DMS153 treated with DMSO at 0.1 percent for 48 hours (cell line): ENCODE measurements around the gene FRRS1L.

Experiments
- DNase-seq: peaks from one replicate; lab custom pipeline; 2025; ENCODE audit not compliant: unreplicated experiment; lab: John Stamatoyannopoulos, UW

FRRS1L gene

DNA sequence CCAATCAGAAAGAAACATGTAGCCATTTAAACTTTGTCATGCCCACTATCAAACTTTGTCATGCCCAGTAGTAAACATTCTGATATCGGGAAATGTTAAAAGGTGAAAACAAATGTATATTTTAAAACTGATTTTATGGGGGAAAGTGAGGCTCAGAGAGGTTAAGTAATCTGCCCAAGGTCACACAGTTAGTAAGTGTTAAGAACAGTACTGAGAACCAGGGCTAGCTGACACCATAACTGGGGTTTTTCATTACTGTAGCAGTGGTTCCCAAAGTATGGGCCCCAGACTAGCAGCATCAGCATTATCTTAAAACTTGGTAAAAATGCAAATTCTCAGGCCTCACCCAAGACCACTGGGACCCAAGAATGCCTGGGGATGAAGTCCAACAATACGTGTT is 9.9 kb upstream of the FRRS1L start:
- no peak for DNase-seq

DNA sequence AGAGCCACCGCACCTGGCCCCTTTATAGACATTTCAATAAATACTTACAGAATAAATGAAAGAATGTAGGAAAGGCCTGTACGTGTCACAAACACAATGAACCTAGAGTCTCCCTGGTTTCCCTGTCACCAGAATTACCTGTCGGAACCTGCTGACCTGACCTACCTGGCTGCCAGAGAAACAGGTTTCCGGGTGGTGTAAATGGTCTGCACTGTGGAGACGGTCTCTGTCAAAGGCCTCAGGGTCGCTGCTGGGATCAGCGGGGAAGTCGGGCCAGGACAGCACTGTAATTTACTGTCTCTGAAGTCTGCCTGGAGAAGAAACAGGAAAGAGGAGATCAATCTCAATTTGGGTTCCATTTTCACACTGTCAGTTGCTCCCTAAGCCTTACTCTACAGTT is 9.3 kb upstream of the FRRS1L start:
- no peak for DNase-seq

DNA sequence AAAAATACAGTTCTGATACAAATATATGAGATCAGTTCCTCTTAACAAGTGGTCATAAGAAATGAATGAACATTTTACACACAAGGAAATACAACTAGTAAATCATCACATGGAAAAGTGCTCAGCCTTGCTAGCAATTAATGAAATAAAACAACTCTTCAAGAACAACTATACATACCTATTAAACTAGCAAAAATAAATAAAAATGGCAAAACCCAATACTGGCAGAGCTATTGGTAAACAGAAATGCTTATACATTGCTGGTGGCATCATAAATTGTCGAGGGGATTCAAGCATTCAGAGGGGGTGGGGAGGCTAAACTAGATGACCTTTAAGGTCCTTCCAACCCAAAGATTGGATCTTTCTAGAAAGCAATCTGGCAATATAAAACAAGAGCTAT is 5.9 kb upstream of the FRRS1L start:
- no peak for DNase-seq

DNA sequence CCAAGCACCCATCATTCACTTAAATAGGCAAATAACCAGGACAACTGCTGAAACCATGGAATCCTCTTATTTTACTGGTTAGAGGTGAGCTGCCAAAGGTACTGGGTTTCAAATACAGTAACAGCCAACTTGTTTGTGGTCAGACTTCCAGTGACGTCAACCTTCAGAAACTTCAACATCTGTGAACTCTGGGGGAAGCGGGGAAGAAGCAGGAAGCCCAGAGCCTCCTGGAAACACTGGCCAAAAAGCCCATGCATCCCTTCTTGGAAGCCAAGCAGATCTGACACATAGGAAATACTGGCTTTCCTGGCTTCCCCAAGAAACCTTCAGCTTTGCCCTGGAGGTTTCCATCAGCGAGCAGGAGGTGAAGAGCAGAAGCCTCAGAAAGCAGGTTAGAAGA is 4.9 kb upstream of the FRRS1L start:
- DNase-seq: no peak

DNA sequence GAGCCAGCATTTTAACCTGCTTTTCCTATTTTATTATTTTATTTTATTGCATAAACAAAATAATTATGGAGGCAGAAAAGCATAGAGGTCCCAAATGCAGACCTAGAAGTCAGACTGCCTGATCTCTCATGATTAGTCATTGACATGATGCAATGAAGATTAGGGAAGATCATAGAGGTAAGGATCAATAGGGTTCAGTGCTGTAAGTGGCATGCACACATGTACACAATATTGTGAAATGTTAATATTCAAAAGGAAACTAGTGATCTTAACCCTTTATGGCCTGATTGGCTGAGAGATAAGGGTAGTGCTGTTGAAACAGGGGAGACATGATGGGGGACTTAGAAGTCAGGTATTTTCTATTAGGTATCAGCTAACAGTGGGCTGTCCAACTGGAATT is 1.1 kb upstream of the FRRS1L start:
- DNase-seq: no peak

DNA sequence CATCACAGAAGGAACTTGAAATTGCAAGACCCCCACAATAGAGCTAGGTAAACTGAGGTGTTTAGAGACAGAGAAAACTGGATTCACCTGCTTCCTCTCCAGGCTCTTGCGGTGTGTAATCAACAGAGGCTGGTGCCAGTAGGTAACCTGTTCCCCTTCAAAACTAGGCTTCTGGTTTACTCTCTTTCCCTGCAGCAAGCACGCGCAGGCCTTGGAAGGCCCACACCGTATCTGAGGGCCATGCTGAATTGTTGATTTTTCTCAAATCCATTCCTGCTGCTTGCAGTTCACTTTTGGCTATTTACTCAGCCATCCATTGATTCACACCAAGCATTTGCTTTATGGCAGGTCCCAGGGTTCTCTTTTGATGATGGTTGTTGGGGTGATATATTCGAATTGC is 667 bp upstream of the FRRS1L start:
- peak; percentile 8 for DNase-seq

DNA sequence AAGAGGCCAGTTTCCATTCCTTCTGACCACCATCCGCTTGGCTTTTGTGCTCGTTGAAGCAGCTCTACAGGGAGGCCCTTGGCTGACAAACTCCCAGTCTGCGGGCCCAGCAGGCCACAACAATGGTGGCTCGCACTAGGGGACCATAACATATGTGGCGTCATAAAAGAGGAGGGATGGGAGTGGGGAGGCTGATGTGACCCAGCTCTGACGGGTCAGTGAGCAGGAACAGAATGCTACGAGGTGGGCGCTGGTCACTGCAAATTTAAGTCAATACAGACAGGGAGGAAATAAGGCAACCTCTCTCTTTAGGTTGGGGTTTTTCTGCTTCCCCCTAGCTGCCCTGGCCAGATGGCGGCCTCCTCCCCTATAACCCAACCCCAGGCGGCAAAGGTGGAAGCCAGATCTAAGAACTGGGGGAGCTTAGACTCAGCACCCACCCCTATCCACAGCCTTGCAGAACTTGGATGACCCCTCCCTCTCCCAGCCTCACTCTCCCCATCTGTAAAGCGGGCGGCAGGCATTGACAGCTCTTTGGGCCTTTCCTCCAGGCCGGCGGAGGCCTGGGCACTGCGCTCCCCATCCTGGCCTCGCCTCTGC is 778 bp downstream of the FRRS1L start:
- no peak for DNase-seq

DNA sequence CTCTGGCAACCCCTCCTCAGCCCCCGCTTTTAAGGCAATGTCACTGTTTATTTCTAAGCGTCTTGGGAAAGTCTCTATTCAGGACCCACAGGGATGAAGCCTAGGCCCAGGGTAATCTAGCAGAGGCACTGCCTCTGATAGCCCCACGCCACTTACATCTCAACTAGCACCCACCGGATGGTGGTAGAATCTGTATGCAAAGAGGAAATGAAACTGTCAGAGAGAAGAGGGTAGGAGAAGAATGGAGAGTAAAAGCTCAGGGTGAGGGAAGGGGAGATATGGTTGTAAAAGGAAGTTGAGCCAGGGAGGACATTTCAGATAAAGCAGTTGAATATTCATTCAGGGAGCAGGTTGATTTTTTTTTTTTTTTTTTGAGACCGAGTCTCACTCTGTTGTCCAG is 3.0 kb downstream of the FRRS1L start:
- DNase-seq: no peak

DNA sequence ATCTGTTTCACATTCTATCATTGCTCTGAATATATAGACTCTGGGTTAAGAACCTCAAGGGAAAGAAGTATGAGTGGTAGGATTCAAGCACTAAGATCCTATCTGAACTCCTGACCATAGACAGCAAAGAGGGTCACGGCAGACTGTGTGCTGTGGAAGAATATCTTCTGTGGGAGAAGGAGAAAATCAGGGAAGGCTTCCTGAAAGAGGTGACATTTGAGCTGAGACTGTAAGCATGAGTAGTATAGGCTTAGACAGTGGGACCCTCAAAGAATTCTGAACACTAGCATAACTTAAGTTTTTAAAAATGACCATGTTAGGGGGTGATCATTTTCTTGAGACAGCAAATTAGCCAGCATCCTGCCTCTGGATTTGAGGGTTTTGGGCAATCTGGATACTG is 3.9 kb downstream of the FRRS1L start:
- no peak for DNase-seq

DNA sequence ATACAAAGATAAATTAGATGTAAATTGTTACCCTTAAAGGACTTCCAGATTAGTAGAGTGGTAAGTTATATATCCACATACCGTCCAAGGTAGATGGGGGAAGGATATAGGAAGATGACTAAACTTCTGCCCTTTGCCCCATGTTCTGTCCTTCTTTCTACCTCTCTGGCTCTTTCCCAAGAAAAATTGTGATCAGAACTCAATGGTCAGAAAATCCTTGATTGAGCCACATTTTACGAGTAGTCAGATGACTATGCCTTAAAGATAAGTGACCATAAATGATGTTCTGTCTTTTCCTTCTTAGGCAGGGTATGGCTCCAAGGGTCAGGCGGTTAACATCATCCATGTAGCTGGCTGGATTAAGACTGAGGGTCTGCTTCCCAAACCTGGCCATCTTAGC is 4.4 kb downstream of the FRRS1L start:
- DNase-seq: no peak

DNA sequence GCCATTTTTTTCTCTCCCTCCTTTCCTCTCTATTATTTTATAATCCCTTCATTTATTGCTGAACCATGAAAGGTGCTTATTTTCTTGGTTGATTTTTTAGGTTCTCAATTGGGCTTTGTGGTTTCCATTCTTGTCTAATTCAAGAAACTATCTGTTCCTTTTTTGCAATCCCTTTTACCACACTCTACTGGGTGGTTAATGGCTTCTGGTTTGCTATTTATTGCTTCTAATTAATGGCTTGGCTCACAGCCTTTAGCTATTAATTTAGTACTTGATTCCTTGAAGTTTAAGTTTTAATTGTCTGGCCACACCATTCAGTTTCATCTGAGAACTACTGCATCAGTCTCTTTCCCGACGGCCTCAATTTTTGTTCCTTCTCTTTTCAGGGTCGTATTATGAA is 5.6 kb downstream of the FRRS1L start:
- no peak for DNase-seq

DNA sequence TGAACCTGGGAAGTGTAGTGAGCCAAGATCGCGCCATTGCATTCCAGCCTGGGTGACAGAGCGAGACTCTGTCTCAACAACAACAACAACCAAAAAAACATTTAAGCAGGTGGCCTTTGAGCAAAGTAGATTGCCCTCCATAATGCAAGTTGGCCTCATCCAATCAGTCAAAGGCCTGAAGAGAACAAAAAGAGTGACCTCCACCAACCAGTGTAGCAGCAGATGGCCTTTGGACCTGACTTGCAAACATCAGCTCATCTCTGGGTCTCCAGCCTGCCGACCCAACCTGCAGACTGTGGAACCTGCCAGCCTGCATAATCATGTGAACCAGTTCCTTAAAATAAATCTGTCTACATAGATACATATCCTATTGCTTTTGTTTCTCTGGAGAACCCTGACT is 7.5 kb downstream of the FRRS1L start:
- no peak for DNase-seq

DNA sequence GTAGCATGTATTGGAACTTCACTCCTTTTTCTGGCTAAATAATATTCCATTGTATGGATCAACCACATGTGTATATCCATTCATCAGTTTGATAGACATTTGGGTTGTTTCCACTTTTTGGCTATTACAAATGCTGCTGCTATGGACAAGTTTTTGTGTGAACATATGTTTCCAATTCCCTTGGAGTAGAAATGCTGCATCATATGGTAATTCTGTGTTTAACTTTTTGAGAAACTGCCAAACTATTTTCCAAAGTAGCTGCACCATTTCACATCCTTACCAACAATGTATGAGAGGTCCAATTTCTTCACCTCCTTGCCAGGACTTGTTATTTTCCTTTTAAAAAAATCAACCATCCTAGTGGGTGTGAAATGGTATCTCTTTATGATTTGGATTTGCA is 8.4 kb downstream of the FRRS1L start:
- no peak for DNase-seq

DNA sequence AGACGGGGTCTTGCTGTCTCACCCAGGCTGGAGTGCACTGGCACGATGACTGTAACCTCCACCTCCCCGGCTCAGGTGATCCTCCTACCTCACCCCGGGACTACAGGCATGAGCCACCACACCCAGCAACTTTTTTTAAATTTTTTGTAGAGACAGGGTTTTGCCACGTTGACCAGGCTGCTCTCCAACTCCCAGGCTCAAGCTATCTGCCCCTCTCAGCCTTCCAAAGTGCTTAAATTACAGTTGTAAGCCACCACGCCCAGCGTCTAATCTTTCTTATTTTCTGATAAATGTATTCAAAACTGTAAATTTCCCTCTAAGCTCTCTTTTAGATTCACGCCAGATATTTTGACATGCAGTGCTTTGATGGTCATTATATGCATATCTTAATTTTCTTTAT is 10.3 kb downstream of the FRRS1L start:
- DNase-seq: no peak

DNA sequence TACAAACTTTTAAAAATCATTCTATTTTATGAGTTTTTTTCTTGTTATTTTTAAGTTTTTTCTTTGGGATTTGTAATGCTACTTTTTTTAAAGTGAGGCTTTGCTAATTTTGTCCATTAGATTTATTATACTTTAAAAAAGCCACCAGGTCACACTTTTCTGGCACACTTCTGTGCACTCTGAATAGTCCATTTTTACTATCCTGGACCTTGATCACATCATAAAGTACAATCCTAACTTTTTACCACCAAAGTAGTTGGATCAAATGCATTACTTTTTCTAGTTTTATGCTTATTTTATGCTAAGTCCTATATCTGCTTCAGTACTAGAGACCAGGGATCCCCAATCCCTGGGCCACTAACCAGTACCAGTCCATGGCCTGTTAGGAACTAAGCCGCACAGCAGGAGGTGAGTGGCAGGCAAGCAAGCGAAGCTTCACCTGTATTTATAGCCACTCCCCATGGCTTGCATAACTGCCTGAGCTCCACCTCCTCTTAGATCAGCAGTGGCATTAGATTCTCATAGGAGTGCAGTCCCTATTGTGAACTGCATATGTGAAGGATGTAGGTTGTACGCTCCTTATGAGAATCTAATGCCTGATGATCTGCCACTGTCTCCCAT is 16.0 kb downstream of the FRRS1L start:
- DNase-seq: no peak

DNA sequence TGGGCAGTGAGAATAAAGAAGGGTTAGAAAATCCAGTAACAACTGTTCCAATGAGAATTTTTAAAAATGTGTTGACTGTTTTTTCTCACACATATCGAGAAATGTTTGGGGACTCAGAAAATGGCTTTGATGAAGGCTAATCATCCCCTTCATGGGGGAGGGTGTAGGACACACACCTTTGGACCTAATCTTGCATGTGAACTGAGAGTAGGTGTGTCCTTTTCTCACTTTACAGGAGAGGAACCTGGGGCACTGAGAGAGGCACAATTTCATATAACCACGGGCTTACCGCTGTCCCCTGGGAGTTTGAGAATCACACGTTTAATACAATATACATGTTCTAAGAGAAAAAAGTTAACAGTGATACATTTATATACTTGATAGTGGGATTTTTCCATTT is 17.3 kb downstream of the FRRS1L start:
- DNase-seq: no peak

DNA sequence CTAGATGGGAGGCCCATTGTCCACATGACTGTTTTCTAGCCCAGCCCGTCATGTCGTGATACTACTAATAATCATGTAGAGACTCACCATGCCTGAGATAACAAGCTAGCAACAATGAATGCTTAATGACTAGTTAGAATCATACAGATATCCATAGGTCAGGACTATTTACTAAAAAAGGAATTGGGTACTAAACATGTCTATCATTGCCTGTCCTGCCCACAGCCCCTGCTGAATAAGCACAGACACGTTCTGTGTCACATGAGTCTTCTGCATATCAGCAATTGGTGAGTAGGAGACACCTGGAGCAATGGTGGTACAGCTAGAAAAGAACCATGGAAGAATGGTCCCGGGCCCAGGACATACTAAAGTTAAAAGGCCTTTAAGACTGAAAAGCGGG is 18.0 kb downstream of the FRRS1L start:
- DNase-seq: no peak

DNA sequence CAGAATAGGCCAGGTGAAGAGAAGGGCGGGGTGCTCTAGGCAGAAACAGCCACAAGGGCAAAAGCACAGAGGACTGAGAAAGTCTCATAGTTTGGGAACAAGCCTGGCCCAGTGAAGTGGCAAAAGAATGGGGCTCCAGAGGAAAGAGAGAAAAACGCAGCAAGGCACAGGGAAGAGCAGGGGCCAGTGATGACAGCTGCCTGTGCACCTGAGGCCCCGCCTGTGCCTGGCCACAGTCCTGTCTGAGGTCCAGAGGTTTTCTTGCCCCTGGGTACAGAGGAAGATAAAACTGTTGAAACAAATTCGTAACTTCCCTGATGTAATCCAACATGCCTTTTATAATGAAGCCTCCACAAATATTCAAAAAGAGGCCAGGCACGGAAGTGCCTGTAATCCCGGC is 22.0 kb downstream of the FRRS1L start:
- no peak for DNase-seq

DNA sequence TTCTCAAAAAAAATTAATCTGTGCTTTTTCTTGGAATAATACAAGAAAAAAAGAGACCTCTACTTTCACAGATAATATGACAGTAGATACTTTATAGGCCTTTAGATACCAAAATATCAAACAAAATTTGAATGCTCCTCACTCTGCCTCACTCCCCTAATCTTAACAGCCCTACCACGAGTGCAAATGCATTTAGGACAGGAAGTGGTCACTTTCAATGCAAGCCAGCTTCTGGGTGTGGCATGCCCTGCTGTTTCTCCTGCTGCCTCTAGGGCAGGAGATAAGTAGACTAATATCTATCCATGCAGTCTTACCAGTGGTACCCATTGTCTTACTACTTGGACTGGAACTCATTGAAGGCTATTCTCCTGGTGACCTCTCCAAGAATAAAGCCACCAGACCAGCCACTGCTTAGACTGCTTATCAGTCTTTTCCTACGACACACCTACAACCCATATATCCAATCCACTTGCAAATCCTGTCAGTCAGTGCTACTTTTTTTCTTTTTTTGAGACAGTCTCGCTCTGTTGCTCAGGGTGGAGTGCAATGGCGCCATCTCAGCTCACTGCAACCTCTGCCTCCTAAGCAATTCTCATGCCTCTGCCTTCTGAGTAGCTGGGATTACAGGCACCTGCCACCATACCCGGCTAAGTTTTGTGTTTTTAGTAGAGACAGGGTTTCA is 23.0 kb downstream of the FRRS1L start:
- peak; percentile 6 for DNase-seq

DNA sequence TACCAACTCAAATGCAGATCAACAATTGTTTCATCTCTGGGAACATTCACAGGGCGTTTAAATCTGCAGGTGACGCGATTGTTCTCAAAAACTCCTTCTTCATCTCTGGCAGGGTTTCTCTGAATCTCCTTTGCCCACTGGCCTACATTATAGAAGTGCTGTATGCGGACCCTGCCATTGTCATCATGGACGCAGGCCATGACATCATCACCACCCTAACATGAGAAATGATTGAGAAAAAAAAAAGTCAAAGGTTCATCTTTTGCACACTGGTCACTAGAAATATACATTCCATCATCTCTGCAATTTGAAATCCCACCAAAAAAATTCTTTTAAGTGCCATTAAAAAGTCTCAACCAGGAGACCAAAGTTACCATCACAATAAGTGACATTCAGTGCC is 25.7 kb downstream of the FRRS1L start:
- no peak for DNase-seq

DNA sequence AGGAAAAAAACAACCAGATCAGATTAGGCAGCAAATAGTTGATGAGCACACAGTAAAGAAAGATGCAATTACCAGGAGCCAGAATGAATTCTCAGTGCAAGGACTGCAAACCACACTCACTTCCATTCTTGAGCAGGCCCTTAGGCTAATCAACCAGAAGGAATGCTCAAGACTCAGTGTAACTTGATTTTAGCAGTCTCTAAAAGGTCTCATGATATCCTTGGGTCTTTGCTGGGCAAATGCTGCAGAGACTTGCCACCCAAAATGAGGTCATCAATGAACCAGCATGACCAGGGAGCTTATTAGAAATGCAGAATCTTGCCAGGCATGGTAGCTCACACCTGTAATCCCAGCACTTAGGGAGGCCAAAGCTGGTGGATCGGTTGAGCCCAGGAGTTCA is 27.2 kb downstream of the FRRS1L start:
- DNase-seq: no peak

DNA sequence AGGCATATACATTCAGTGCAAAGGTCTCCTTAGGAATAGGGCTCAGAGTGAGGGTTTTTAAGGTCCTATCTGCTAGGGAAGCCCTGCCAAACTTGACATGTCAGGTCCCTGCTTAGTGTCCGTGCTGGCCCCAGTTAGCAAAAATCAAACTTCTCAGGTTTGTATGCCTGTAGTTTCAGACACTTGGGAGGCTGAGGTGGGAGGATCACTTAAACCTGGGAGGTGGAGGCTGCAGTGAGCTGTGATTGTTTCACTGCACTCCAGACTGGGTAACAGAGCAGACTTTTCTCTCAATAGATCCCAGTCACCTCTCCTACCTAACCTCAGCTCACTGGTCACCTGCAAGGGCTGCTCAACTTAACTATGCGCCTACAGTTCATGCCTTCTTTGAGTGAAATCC is 28.6 kb downstream of the FRRS1L start:
- no peak for DNase-seq

DNA sequence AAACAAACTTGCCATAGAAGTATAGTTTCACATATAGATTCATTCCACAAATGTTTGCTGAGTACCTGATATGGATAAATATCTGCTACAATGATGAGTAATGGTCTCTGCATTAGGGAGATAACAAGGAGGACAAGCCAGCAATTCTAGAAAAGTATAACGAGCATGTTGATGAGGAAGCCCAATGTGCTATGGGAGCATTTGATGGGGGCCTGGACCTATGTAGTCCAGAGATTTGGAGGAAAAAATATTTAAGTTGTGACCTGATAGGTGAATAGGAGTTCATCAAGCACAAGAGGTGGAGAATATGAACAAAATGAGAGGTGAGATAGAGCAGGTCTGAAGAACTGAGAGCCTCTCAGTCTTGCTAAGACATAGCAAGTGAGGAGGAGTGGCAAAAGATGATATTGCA is 32.9 kb downstream of the FRRS1L start:
- DNase-seq: no peak
